OCI-LY3 (cell line): Measurements from ENCODE around the gene RANBP1.

ENCODE experiments used
- H2AFZ ChIP-seq: fragments of 200-600, 300-600 bp; shearing (Covaris generic); 2 replicates; pipeline ENCODE4 v1.6.0; 2014; ENCODE audit warnings: antibody characterized with exemption, low read depth, low read length
- H3K27ac ChIP-seq: fragments of 200-600, 300-600 bp; sonication (generic); 2 replicates; pipeline ENCODE4 v1.5.1; 2014; ENCODE audit warnings: mild to moderate bottlenecking, low read length, moderate library complexity, mixed read lengths
- H3K27me3 ChIP-seq: fragments of 200-600, 300-600 bp; sonication (generic); 2 replicates; pipeline ENCODE4 v1.6.1; 2014; ENCODE audit warnings: low read depth, low read length, mixed read lengths
- H3K36me3 ChIP-seq: fragments of 200-600, 300-600 bp; sonication (generic); replicated peaks from 2 replicates; pipeline ENCODE3; 2014; ENCODE audit warnings: low read depth, low read length, mixed read lengths
- H3K4me1 ChIP-seq: fragments of 300-600, 200-600 bp; sonication (generic); 2 replicates; pipeline ENCODE4 v1.6.1; 2014; ENCODE audit warnings: low read length, mixed read lengths
- H3K4me2 ChIP-seq: fragments of 200-600, 300-600 bp; sonication (generic); 2 replicates; pipeline ENCODE4 v1.6.1; 2014; ENCODE audit warnings: low read length, mixed read lengths
- H3K4me3 ChIP-seq: fragments of 300-600, 200-600 bp; sonication (generic); 2 replicates; pipeline ENCODE4 v1.5.1; 2014; ENCODE audit warnings: antibody characterized with exemption, mild to moderate bottlenecking, low read length, moderate library complexity
- H3K79me2 ChIP-seq: fragments of 300-600, 200-600 bp; shearing (Covaris generic); 2 replicates; pipeline ENCODE4 v1.6.1; 2014; ENCODE audit warnings: mild to moderate bottlenecking, low read length, mixed read lengths
- H3K9ac ChIP-seq: fragments of 300-600, 200-600 bp; shearing (Covaris generic); 2 replicates; pipeline ENCODE4 v1.6.0; 2014; ENCODE audit warnings: mild to moderate bottlenecking, low read length, moderate library complexity
- H3K9me3 ChIP-seq: fragments of 200-600, 300-600 bp; shearing (Covaris generic); 2 replicates; pipeline ENCODE4 v1.6.1; 2014; ENCODE audit warnings: low read length, mixed read lengths; ENCODE audit not compliant: insufficient read depth
- H4K20me1 ChIP-seq: fragments of 200-600, 300-600 bp; sonication (generic); 2 replicates; pipeline ENCODE4 v1.6.1; 2016; ENCODE audit warnings: low read length, mixed read lengths; ENCODE audit not compliant: insufficient read depth
- CTCF ChIP-seq: fragments of 200-600, 300-600 bp; sonication (generic); IDR thresholded peaks from 2 replicates; pipeline ENCODE4 v1.5.1; 2014; ENCODE audit warnings: antibody characterized with exemption, low read length, low read depth
- EZH2phosphoT487 ChIP-seq: fragments of 200-600 bp; shearing (Covaris generic); IDR thresholded peaks from 2 replicates; pipeline ENCODE4 v1.6.1; 2018; ENCODE audit warnings: antibody characterized with exemption, mixed run types, low read depth

The RANBP1 gene

GRCh38 chr22:20071524-20071972 lies 44.4 kb upstream of the RANBP1 start:
- no peak overlapping the region for H3K4me2 ChIP-seq

DNA sequence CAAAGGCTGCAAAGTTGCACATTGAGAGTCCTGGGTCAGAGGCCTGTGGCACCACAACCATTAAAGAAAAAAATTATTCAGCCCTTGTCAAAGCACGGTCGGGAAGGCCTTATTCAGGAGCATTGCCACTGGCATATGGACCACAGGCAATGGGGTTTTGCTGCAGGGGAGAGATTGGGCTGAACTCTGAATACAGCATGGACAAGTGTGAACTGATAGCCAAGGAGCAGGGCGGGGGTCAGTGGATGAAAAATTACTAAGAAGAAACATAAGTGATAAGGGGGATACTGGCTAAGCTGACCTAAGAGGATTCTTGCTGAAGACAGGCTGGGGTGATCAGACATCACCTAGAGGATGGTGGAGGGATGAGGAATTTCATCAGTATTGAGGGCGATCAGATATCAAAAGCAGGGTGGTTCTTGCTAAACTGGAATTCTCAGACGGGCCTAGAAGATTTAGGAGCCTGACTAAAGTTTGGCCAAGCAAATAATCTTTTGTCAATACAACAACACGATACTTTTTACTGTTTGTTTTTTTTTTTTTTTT lies 39.2 kb upstream of the RANBP1 start:
- H3K36me3 ChIP-seq, result no peaks in the 10 kb centered on the region
- H3K9ac ChIP-seq, result no peak overlapping the region
- no peak overlapping the region for H2AFZ ChIP-seq

More at GRCh38 chr22:20071524-20071972, 44.4 kb upstream of the RANBP1 start:
- no peak overlapping the region for H2AFZ ChIP-seq
- no peaks in the 10 kb centered on the region for H3K36me3 ChIP-seq
- no peak overlapping the region for H3K4me3 ChIP-seq
- no peak overlapping the region for H3K27ac ChIP-seq
- H3K9ac ChIP-seq, result no peak overlapping the region
- H4K20me1 ChIP-seq, result no peaks in the 10 kb centered on the region
- TF ChIP-seq EZH2phosphoT487, result no peak
- no peak for TF ChIP-seq CTCF
- H3K4me1 ChIP-seq, result no peaks in the 10 kb centered on the region; the same call in 1 of the 2 replicates
- no peaks in the 10 kb centered on the region for H3K27me3 ChIP-seq
- no peaks in the 10 kb centered on the region for H3K9me3 ChIP-seq
- H3K79me2 ChIP-seq, result no peaks in the 10 kb centered on the region

GRCh38 chr22:20079745-20080444 lies 36.0 kb upstream of the RANBP1 start, which contains the start of gene DGCR8:
TSS of gene DGCR8 (plus strand) at chr22:20080241. CDS start at chr22:20085964, 5,723 bp downstream.
- Histone ChIP-seq H3K79me2 (peaks cover 46% of the 10 kb centered on the region), H2AFZ (peak within 1 kb of the TSS; percentile 42), H3K27ac (peak within 1 kb of the TSS; percentile 32; the same call in 1 of the 2 replicates), H3K4me2 (peak within 1 kb of the TSS; percentile 84), H3K9ac (peak within 1 kb of the TSS; percentile 86), H3K4me1 (peaks cover 8% of the 10 kb centered on the region), H3K9me3 (no peaks in the 10 kb centered on the region), H3K4me3 (peak within 1 kb of the TSS; percentile 95), H4K20me1 (peaks cover 24% of the 10 kb centered on the region), H3K27me3 (no peaks in the 10 kb centered on the region), H3K36me3 (no peaks in the 10 kb centered on the region)
- no peak for TF ChIP-seq CTCF
- no peak for TF ChIP-seq EZH2phosphoT487

More for the DNA sequence above, 39.2 kb upstream of the RANBP1 start:
- Histone ChIP-seq H3K27ac (no peak overlapping the region), H3K4me2 (no peak overlapping the region), H3K27me3 (no peaks in the 10 kb centered on the region), H3K4me3 (no peak overlapping the region), H3K4me1 (peaks cover 8% of the 10 kb centered on the region), H3K79me2 (peaks cover 16% of the 10 kb centered on the region), H3K9me3 (no peaks in the 10 kb centered on the region), H4K20me1 (no peaks in the 10 kb centered on the region)
- TF ChIP-seq EZH2phosphoT487 (no peak), CTCF (no peak)

DNA sequence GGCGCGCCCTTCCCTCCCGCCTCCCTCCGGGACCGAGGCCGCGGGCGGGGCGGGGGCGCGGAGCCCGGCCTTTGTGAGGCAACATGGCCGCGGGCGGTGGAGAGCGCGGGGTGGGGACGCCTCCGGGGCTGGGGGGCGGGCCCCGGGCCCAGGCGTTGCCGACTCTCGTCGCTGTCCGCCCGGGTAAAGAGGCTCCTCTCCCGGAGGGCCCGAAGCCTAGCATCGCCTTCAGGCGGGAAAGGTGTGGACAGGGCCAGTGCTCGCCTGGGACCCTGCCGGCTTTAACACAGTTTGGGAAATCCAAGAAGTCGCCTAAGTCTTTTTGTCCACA lies 35.5 kb upstream of the RANBP1 start:
- H3K9me3 ChIP-seq, result no peaks in the 10 kb centered on the region
- peaks cover 26% of the 10 kb centered on the region for H4K20me1 ChIP-seq
- H3K27ac ChIP-seq, result peak overlapping the region; percentile 32; the same call in 1 of the 2 replicates
- H3K9ac ChIP-seq, result peak overlapping the region; percentile 86
- H3K27me3 ChIP-seq, result no peaks in the 10 kb centered on the region
- H3K4me1 ChIP-seq, result peaks cover 8% of the 10 kb centered on the region
- TF ChIP-seq EZH2phosphoT487 (no peak), CTCF (no peak)
- peaks cover 52% of the 10 kb centered on the region for H3K79me2 ChIP-seq
- H3K36me3 ChIP-seq, result peaks cover 4% of the 10 kb centered on the region
- H3K4me3 ChIP-seq, result peak overlapping the region; percentile 95
- H2AFZ ChIP-seq, result no peak overlapping the region; the same call in 1 of the 2 replicates
- peak overlapping the region; percentile 82 for H3K4me2 ChIP-seq
